Skeletal muscle cell (primary cell): Measurements from ENCODE around the gene DDX41.
"Not testable (repeated sequence)": the region's sequence is repeated elsewhere in the genome, so short reads cannot be mapped to it uniquely, and the experiment has no call there.

Source experiments
- DNase-seq: peaks from one replicate; pipeline ENCODE4 v3.0.0-alpha.2; 2010; ENCODE audit warnings: low read depth
- H3K4me3 ChIP-seq: 2 replicates; pipeline ENCODE4 v1.5.1; 2011; ENCODE audit warnings: low read depth, mild to moderate bottlenecking, control low read depth, low read length, moderate library complexity

Gene DDX41

DNA sequence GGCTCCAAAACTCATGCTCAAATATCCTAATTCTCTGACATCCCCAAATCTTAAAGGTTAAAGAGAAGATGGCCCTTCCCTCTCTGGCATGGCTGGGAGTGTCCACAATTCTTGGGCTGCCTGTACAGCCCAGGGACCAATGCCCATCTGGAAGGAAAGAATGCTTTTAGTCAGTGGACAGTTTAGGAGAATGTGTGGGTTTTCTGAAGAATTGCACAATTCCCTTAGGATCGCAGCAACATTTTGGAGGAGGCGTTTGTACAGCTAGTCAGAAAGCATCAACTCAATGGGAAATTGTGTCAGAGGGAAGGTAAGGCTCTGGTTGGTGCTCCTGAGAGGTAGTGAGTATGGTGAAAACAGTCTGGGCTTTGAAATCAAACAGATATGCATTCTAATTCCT is 22.6 kb upstream of the DDX41 start:
- DNase-seq: no peak
- H3K4me3 ChIP-seq: no peak overlapping the region

- DNase-seq: no peak
- H3K4me3 ChIP-seq: no peak overlapping the region
Measured at GRCh38 chr5:177538876-177539275, 22.1 kb upstream of the DDX41 start.

GRCh38 chr5:177537389-177538361 is 20.9 kb upstream of the DDX41 start:
- no peak overlapping the region for H3K4me3 ChIP-seq
- peak; percentile 69 for DNase-seq

GRCh38 chr5:177536386-177536785 is 19.6 kb upstream of the DDX41 start:
- no peak overlapping the region for H3K4me3 ChIP-seq
- DNase-seq: no peak

- no peak for DNase-seq
- H3K4me3 ChIP-seq: no peak overlapping the region
Measured at GRCh38 chr5:177535125-177535524, 18.4 kb upstream of the DDX41 start.

DNA sequence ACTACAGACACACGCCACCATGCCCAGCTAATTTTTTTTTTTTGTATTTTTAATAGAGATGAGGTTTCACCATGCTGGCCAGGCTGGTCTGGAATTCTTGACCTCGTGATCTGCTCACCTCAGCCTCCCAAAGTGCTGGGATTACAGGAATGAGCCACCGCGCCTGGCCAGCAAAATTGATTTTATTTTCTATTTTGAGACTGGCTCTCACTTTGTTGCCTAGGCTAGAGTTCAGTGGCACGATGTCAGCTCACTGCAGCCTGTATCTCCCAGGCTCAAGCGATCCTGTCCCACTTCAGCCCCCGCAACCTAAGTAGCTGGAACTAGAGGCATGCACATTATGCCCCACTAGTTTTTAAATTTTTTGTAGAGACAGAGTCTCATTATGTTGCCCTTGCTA is 17.7 kb upstream of the DDX41 start:
- not testable (repeated sequence) for H3K4me3 ChIP-seq, DNase-seq

DNA sequence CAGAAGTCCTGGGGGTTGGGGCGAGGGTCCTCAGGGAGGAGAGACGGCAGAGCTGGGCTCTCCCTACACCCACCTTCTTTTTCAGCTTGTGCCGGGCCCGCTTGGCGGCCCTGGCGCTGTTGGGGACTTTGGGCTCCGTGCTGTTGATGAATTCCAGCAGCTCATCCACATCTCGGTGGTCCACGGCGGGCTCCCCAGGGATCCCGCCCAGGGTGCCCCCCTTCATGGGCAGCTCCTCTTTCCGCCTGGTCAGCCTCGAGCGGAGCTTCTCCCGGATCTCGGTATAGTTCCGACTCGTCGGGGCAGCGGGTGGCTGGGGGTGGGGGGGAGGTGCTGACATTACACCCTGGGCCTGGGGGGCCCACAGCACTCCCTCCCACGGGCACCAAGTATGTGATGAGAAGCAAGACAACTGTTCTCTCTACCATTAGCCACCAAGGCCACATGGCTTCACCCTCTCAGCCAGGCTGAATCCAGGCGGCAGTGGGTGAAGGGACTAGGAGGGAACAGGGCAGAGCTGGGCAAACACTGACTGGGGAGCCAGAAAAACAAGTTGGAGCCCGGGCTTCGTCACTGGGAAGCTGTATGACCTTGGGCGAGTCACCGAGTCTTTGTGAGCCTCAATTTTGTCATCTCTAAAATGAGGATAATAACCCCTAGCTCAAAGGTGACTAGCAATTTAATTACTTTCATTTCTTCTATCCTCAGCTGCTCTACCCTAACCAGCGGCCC is 14.6 kb upstream of the DDX41 start:
- DNase-seq: no peak
- no peak overlapping the region for H3K4me3 ChIP-seq

- no peak for DNase-seq
Measured at GRCh38 chr5:177530638-177531037, 13.9 kb upstream of the DDX41 start.

GRCh38 chr5:177529247-177530203 is 12.8 kb upstream of the DDX41 start:
- no peak for DNase-seq
- no peak overlapping the region for H3K4me3 ChIP-seq

More at GRCh38 chr5:177530638-177531037, 13.9 kb upstream of the DDX41 start:
- no peak overlapping the region for H3K4me3 ChIP-seq

DNA sequence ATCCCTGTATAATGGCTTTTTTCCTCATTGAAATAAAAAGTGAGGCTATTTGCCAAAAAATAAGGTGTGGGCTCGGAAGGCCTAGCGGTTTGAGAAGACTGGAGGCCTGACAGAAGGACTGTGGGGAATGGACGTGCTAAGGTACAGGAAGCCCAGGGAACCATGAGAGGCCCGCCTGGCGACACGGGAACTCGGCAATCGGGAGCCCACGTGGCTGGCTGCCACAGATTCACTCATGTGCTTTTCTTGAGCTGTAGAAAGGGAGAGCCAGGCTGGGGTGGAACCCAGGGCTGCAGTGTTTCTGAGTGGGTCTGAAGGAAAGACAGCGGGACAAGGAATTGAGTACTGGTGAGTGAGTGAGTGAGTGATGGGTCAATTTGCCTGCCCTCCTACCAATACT is 11.9 kb upstream of the DDX41 start:
- DNase-seq: no peak

DNA sequence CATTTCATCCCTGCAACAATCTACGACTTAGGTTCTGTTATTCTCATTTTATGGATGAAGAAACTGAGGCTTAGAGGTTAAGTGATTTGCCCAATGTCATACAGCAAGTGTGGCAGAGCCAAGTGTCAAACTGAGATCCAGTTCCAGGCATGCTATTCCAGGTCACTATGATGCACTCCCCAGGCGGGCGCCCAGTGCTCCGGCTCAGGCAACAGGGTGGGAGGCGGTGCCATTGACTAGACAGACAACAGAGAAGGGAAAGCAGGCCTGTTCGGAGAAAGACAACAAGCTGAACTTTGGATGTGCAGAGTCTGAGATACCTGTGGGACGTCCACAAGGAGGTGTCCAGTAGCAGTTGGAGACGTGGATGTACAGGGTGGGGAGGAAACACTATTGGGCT is 10.8 kb upstream of the DDX41 start:
- H3K4me3 ChIP-seq: no peak overlapping the region
- no peak for DNase-seq

More for the DNA sequence above, 11.9 kb upstream of the DDX41 start:
- H3K4me3 ChIP-seq: no peak overlapping the region

- H3K4me3 ChIP-seq: no peak overlapping the region
- DNase-seq: no peak
Measured at GRCh38 chr5:177526791-177527190, 10.0 kb upstream of the DDX41 start.

GRCh38 chr5:177526191-177526590 is 9.4 kb upstream of the DDX41 start:
- DNase-seq: no peak

DNA sequence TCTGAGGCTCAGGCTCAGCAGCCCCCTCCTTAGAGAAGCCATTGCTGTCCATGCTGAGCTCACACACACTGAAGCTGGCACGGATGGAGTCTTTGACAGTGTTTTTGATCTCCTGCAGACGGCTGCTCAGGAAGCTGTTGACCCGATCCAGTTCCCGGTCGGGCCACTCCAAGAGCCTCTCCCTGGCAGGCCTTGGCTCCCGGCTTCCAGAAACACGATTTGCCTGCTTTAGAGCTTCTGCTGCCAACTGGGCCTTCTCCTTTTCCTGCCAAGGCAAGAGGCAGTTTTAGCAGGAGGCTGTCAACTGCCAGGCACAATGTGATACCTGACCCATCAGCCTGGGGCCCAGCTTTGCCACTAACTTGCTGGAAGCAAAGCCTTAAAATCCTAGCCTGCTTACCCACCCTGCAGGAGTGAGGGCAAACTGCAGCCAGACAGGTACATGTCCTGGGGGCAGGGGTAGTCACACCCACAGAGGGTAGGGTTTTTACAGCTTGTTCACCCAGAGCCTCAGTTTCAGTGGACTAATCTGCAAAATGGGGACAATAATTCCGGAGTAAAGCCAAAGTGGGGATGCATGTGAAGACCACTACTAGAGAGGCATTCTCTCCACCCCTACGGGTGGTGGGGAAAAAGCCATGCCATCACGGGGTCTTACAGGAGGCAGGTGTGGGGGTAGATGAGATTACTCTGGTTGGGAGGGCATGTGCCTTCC is 8.3 kb upstream of the DDX41 start:
- no peak overlapping the region for H3K4me3 ChIP-seq
- no peak for DNase-seq

More at GRCh38 chr5:177526191-177526590, 9.4 kb upstream of the DDX41 start:
- no peak overlapping the region for H3K4me3 ChIP-seq

GRCh38 chr5:177524539-177524900 is 7.8 kb upstream of the DDX41 start:
- no peak overlapping the region for H3K4me3 ChIP-seq
- no peak for DNase-seq

- no peak overlapping the region for H3K4me3 ChIP-seq
- no peak for DNase-seq
Measured at GRCh38 chr5:177523711-177524538, 7.2 kb upstream of the DDX41 start.

GRCh38 chr5:177520916-177521513 is 4.3 kb upstream of the DDX41 start:
- no peak for DNase-seq

DNA sequence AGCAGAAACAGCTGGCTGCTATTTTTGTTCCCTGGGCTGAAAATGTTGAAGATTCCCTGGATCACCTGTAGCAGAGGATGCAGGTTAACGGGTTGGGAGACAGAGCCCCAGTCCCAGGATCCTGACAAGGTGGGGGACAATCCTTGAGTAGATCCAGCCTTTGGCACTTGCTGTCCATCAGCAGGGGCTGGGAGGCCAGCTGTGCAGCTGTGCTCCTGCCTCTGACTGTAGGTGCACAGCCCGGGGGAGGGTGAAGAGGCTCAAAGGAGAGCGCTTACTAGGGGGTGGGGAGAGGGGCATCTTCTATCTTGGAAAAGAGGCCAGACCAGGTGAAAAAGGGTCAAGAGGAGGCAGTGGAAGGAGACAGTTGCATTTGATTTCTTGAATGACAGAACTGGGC is 3.5 kb upstream of the DDX41 start:
- no peak overlapping the region for H3K4me3 ChIP-seq
- no peak for DNase-seq

More at GRCh38 chr5:177520916-177521513, 4.3 kb upstream of the DDX41 start:
- no peak overlapping the region for H3K4me3 ChIP-seq
